IMR-90 (cell line): Measurements from ENCODE around the gene GNAI1. TPM values are rescaled to one million over a fixed set of nuclear protein-coding genes. Genes with fewer than 3 reads are reported as not detected.

ENCODE experiments used
- ATAC-seq: fragments of 200-7000 bp; cut with Tn5 transposase; 2 replicates; pipeline ENCODE4 v1.9.1; 2020; ENCODE audit warnings: low read depth, mild to moderate bottlenecking, moderate library complexity
- BruUV-seq: library from RNA; stranded (reverse); fragments of 400-500 nt; replicated peaks from 2 replicates; lab custom pipeline; 2021; lab: Mats Ljungman, UMichigan
- CTCF ChIA-PET: fragments of 300-600 bp; formaldehyde crosslinking; extraction: SDS; loops from one replicate; lab custom pipeline; 2021; ENCODE audit warnings: antibody characterized with exemption; lab: Yijun Ruan, JAX
- POLR2A ChIA-PET: fragments of 300-600 bp; sonication (Branson Sonifier 250); formaldehyde crosslinking; loops from one replicate; lab custom pipeline; 2022; ENCODE audit warnings: antibody characterized with exemption; ENCODE audit not compliant: unreplicated experiment; lab: Charles Lee
- DNase-seq: peaks from one replicate; pipeline ENCODE4 v3.0.0; 2013
- H2AFZ ChIP-seq: replicated peaks from 2 replicates; pipeline ENCODE3; 2013; ENCODE audit warnings: low read length, mild to moderate bottlenecking; ENCODE audit not compliant: poor library complexity
- H2AK5ac ChIP-seq: 2 replicates; pipeline ENCODE4 v1.6.1; 2013; ENCODE audit warnings: low read depth, low read length, inconsistent platforms
- H2AK9ac ChIP-seq: replicated peaks from 2 replicates; pipeline ENCODE3; 2013; ENCODE audit warnings: mild to moderate bottlenecking, low read depth, low read length, moderate library complexity; ENCODE audit not compliant: poor library complexity
- H2BK120ac ChIP-seq: 2 replicates; pipeline ENCODE4 v1.6.1; 2013; ENCODE audit warnings: low read depth, low read length, inconsistent platforms
- H2BK15ac ChIP-seq: 3 replicates; pipeline ENCODE4 v1.6.1; 2013; ENCODE audit warnings: low read depth, low read length, inconsistent platforms
- H2BK20ac ChIP-seq: 2 replicates; pipeline ENCODE4 v1.6.1; 2013; ENCODE audit warnings: low read depth, mild to moderate bottlenecking, inconsistent platforms, low read length, moderate library complexity
- H2BK5ac ChIP-seq: 2 replicates; pipeline ENCODE4 v1.6.1; 2013; ENCODE audit warnings: mild to moderate bottlenecking, low read depth, low read length, inconsistent platforms; ENCODE audit not compliant: poor library complexity, severe bottlenecking
- H3K14ac ChIP-seq: replicated peaks from 2 replicates; pipeline ENCODE4 v1.6.1; 2013; ENCODE audit warnings: low read depth, low read length, inconsistent platforms
- H3K18ac ChIP-seq: 2 replicates; pipeline ENCODE4 v1.6.1; 2013; ENCODE audit warnings: low read depth, low read length, control low read depth
- H3K23ac ChIP-seq: 2 replicates; pipeline ENCODE4 v1.6.1; 2013; ENCODE audit warnings: low read depth, low read length, inconsistent platforms
- H3K27ac ChIP-seq: 2 replicates; pipeline ENCODE4 v1.5.1; 2013; ENCODE audit warnings: mild to moderate bottlenecking, control low read depth, low read length; ENCODE audit not compliant: insufficient read depth
- H3K27me3 ChIP-seq: 2 replicates; pipeline ENCODE4 v1.6.1; 2013; ENCODE audit warnings: low read length; ENCODE audit not compliant: control insufficient read depth, insufficient read depth
- H3K36me3 ChIP-seq: 2 replicates; pipeline ENCODE4 v1.6.1; 2013; ENCODE audit warnings: low read length, mixed read lengths; ENCODE audit not compliant: control insufficient read depth, insufficient read depth
- H3K4ac ChIP-seq: 2 replicates; pipeline ENCODE4 v1.6.1; 2013; ENCODE audit warnings: low read depth, low read length, inconsistent platforms
- H3K4me1 ChIP-seq: 2 replicates; pipeline ENCODE4 v1.6.1; 2013; ENCODE audit warnings: low read length, mixed read lengths; ENCODE audit not compliant: control insufficient read depth, insufficient read depth
- H3K4me2 ChIP-seq: 2 replicates; pipeline ENCODE4 v1.6.1; 2013; ENCODE audit warnings: low read depth, mild to moderate bottlenecking, control low read depth, low read length, moderate library complexity
- H3K4me3 ChIP-seq: 2 replicates; pipeline ENCODE4 v1.5.1; 2013; ENCODE audit warnings: low read depth, mild to moderate bottlenecking, control low read depth, low read length, moderate library complexity; ENCODE audit not compliant: insufficient read depth
- H3K56ac ChIP-seq: 2 replicates; pipeline ENCODE4 v1.6.1; 2013; ENCODE audit warnings: low read length, inconsistent platforms; ENCODE audit not compliant: insufficient read depth; ENCODE audit errors: extremely low read depth
- H3K79me1 ChIP-seq, 2 experiments: 2 replicates each; pipeline ENCODE4 v1.6.1; 2013; ENCODE audit warnings: low read length in 2 of 2, inconsistent platforms in 1 of 2, low read depth in 1 of 2
- H3K9ac ChIP-seq: 2 replicates; pipeline ENCODE4 v1.6.1; 2013; ENCODE audit warnings: low read depth, low read length, control low read depth
- H3K9me1 ChIP-seq: 2 replicates; pipeline ENCODE4 v1.6.1; 2013; ENCODE audit warnings: low read length, inconsistent platforms; ENCODE audit not compliant: insufficient read depth
- H3K9me3 ChIP-seq: 2 replicates; pipeline ENCODE4 v1.6.1; 2013; ENCODE audit warnings: low read length; ENCODE audit not compliant: control insufficient read depth, insufficient read depth
- H4K20me1 ChIP-seq: 2 replicates; pipeline ENCODE4 v1.6.1; 2013; ENCODE audit warnings: low read length, inconsistent platforms; ENCODE audit not compliant: insufficient read depth
- H4K5ac ChIP-seq: 2 replicates; pipeline ENCODE4 v1.6.1; 2013; ENCODE audit warnings: mild to moderate bottlenecking, low read depth, low read length, control low read depth
- H4K8ac ChIP-seq, 2 experiments: 2 replicates each; pipeline ENCODE4 v1.6.1; 2013; ENCODE audit warnings: low read depth in 2 of 2, low read length in 2 of 2, control low read depth in 1 of 2, inconsistent platforms in 1 of 2
- H4K91ac ChIP-seq: 2 replicates; pipeline ENCODE4 v1.6.1; 2013; ENCODE audit warnings: low read depth, low read length, inconsistent platforms; ENCODE audit not compliant: insufficient read depth
- BHLHE40 ChIP-seq: fragments of 150-350 bp; IDR thresholded peaks from 2 replicates; pipeline ENCODE4 v1.6.1; 2016; ENCODE audit warnings: mild to moderate bottlenecking, low read depth, low read length
- CEBPB ChIP-seq: IDR thresholded peaks from 2 replicates; pipeline ENCODE4 v1.6.1; 2012; ENCODE audit warnings: low read depth, low read length, improper control_type of control experiment
- CTCF ChIP-seq: conservative IDR thresholded peaks from 2 replicates; pipeline ENCODE4 v1.5.1; 2012; ENCODE audit warnings: mild to moderate bottlenecking, low read depth, low read length, improper control_type of control experiment
- ELK1 ChIP-seq: fragments of 150-350 bp; IDR thresholded peaks from 2 replicates; pipeline ENCODE4 v1.6.1; 2016; ENCODE audit warnings: low read depth, mild to moderate bottlenecking, low read length, moderate library complexity, borderline replicate concordance
- MAZ ChIP-seq: IDR thresholded peaks from 2 replicates; pipeline ENCODE4 v1.6.1; 2012; ENCODE audit warnings: low read depth, mild to moderate bottlenecking, low read length, improper control_type of control experiment, moderate library complexity, borderline replicate concordance
- NFE2L2 ChIP-seq: fragments of 150-350 bp; IDR thresholded peaks from 2 replicates; pipeline ENCODE4 v1.6.1; 2016; ENCODE audit warnings: low read depth, mild to moderate bottlenecking, low read length
- RCOR1 ChIP-seq: IDR thresholded peaks from 2 replicates; pipeline ENCODE4 v1.6.1; 2012; ENCODE audit warnings: mild to moderate bottlenecking, low read length, improper control_type of control experiment; ENCODE audit not compliant: insufficient replicate concordance
- RFX5 ChIP-seq: IDR thresholded peaks from 2 replicates; pipeline ENCODE4 v1.8.0; 2012; ENCODE audit warnings: low read depth, mild to moderate bottlenecking, low read length, moderate library complexity
- SMC3 ChIP-seq: fragments of 150-350 bp; IDR thresholded peaks from 2 replicates; pipeline ENCODE4 v1.6.1; 2016; ENCODE audit warnings: low read depth, mild to moderate bottlenecking, antibody characterized with exemption, low read length, moderate library complexity
- WGBS, 2 experiments: methylation state at CpG; one replicate each; pipeline versions ENCODE4 v1.1.5 to v1.1.7; 2013; ENCODE audit warnings: missing lambda C conversion rate in 2 of 2; ENCODE audit not compliant: insufficient read length in 1 of 2; ENCODE audit errors: extremely low coverage in 2 of 2; 5-methylcytosine and 5-hydroxymethylcytosine counted together
- dilution Hi-C: fragments of 300-500 bp; cut with HindIII; formaldehyde crosslinking; loops from one replicate; pipeline ENCODE4 v1.14.3; 2018; ENCODE audit warnings: low sequenced_read_pairs; ENCODE audit not compliant: unreplicated experiment
- in situ Hi-C: fragments of 300-500 bp; cut with MboI; formaldehyde crosslinking; loops from 3 replicates; pipeline ENCODE4 v1.14.3; 2019; ENCODE audit warnings: low sequenced_read_pairs, inconsistent platforms, mixed read lengths
- intact Hi-C: fragments of 100-400 bp; cut with micrococcal nuclease; formaldehyde crosslinking; loops from 2 replicates; pipeline ENCODE4 v1.10.0; 2022
- polyA plus RNA-seq, 3 experiments: library from polyadenylated mRNA; depleted of rRNA; stranded (reverse); fragments of >200 nt; gene quantifications; 2 replicates each; pipeline ENCODE4 v1.2.3, GENCODE V29; 2012; ENCODE audit warnings: low replicate concordance in 1 of 3
- total RNA-seq: library from RNA; depleted of rRNA; stranded (reverse); fragments of >200 nt; gene quantifications from 2 replicates; pipeline ENCODE4 v1.2.3, GENCODE V29; 2012

GNAI1 gene
- total and polyA plus RNA-seq, 2 of the 4 experiments (the other 2 are of a cell fraction): 21.1 to 26.5 TPM

GRCh38 chr7:80241671-80242070, 107.0 kb downstream of the GNAI1 start:
- Histone ChIP-seq H3K18ac (no peak overlapping the region; the same call in 1 of the 2 replicates), H3K9me1 (peaks cover 5% of the 10 kb centered on the region), H3K9ac (no peak overlapping the region), H2AK5ac (no peak overlapping the region), H3K9me3 (no peaks in the 10 kb centered on the region), H3K79me1 (no peaks in the 10 kb centered on the region), H2BK20ac (no peak overlapping the region), H4K91ac (no peak overlapping the region), H3K27me3 (no peaks in the 10 kb centered on the region), H3K27ac (no peak overlapping the region), H2BK5ac (no peak overlapping the region), H3K4me3 (no peak overlapping the region), H2BK120ac (no peak overlapping the region), H2BK15ac (no peak overlapping the region), H2AFZ (no peak overlapping the region), H4K8ac (no peak overlapping the region), H3K23ac (no peak overlapping the region), H3K4me1 (peaks cover 9% of the 10 kb centered on the region), H4K5ac (no peak overlapping the region), H3K56ac (no peak overlapping the region), H3K4ac (no peak overlapping the region), H3K36me3 (no peaks in the 10 kb centered on the region), H4K20me1 (no peaks in the 10 kb centered on the region), H3K14ac (no peak overlapping the region), H3K4me2 (no peak overlapping the region), H2AK9ac (no peak overlapping the region)
- dilution Hi-C loops (no loop called here), in situ Hi-C loops (no loop called here), intact Hi-C loops (no loop called here)
- no peak for TF ChIP-seq CTCF
- TF ChIP-seq RFX5: no peak
- TF ChIP-seq SMC3: no peak
- no peak for TF ChIP-seq RCOR1
- TF ChIP-seq NFE2L2: no peak
- TF ChIP-seq CEBPB: no peak
- TF ChIP-seq MAZ: no peak
- TF ChIP-seq BHLHE40: no peak
- TF ChIP-seq ELK1: no peak
- ATAC-seq (no peak), DNase-seq (no peak)
- ChIA-PET CTCF (no interaction called here), POLR2A (no interaction called here)
- WGBS, 2 experiments: no CpG with 5 or more reads among the region's 1 CpG
- BruUV-seq: no TSS peak
